Choroid plexus epithelial cell (primary cell): ENCODE data around the gene SERPINA1.
A peak's percentile ranks its signal among the peaks of the same experiment; 100 is the strongest.

Experiments used
- DNase-seq: peaks from one replicate; pipeline ENCODE4 v3.0.0-alpha.2; 2010; ENCODE audit warnings: low read depth
- H3K4me3 ChIP-seq: 2 replicates; pipeline ENCODE4 v1.5.1; 2011; ENCODE audit warnings: low read depth, mild to moderate bottlenecking, control low read depth, low read length, moderate library complexity
- CTCF ChIP-seq: conservative IDR thresholded peaks from 2 replicates; pipeline ENCODE4 v1.5.1; 2011; ENCODE audit warnings: low read depth, mild to moderate bottlenecking, control low read depth, inconsistent platforms, low read length, moderate library complexity

SERPINA1 gene

GRCh38 chr14:94345344-94346064, 42.9 kb downstream of the SERPINA1 start:
- H3K4me3 ChIP-seq: no peak overlapping the region
- TF ChIP-seq CTCF: no peak
- peak; percentile 67 for DNase-seq

GRCh38 chr14:94344389-94344788, 44.0 kb downstream of the SERPINA1 start:
- H3K4me3 ChIP-seq: no peak overlapping the region
- DNase-seq: no peak
- TF ChIP-seq CTCF: no peak

GRCh38 chr14:94343238-94344005, 45.0 kb downstream of the SERPINA1 start:
- DNase-seq: no peak
- TF ChIP-seq CTCF: no peak
- no peak overlapping the region for H3K4me3 ChIP-seq

GRCh38 chr14:94342334-94342934, 46.0 kb downstream of the SERPINA1 start:
- peak; percentile 99 for DNase-seq
- TF ChIP-seq CTCF: no peak
- no peak overlapping the region for H3K4me3 ChIP-seq

GRCh38 chr14:94341656-94342333, 46.6 kb downstream of the SERPINA1 start:
- no peak overlapping the region for H3K4me3 ChIP-seq
- no peak for DNase-seq

GRCh38 chr14:94340533-94340932, 47.9 kb downstream of the SERPINA1 start:
- no peak for TF ChIP-seq CTCF
- no peak for DNase-seq
- no peak overlapping the region for H3K4me3 ChIP-seq

More at GRCh38 chr14:94341656-94342333, 46.6 kb downstream of the SERPINA1 start:
- TF ChIP-seq CTCF: no peak
